Peyer's patch (tissue), 4 donors: ENCODE results near the gene ADAMTS7.

Source experiments
- POLR2A ChIP-seq, 2 donors: fragments of 450-650 bp; IDR thresholded peaks; one replicate each; pipeline ENCODE4 v1.5.1; 2017; ENCODE audit warnings: antibody characterized with exemption in 2 of 2, mild to moderate bottlenecking in 2 of 2, moderate library complexity in 2 of 2
- TF ChIP-seq, protein P1 (sequence below), 6 experiments: fragments of 450-650 bp in 4 of 6; fragments of 200-600 bp in 2 of 6; sonication (generic) in 1 of 6; IDR thresholded peaks; one replicate each; pipeline ENCODE4 v1.5.1; 2017 to 2019; ENCODE audit warnings: antibody characterized with exemption in 6 of 6, mild to moderate bottlenecking in 3 of 6, moderate library complexity in 1 of 6

DNA sequence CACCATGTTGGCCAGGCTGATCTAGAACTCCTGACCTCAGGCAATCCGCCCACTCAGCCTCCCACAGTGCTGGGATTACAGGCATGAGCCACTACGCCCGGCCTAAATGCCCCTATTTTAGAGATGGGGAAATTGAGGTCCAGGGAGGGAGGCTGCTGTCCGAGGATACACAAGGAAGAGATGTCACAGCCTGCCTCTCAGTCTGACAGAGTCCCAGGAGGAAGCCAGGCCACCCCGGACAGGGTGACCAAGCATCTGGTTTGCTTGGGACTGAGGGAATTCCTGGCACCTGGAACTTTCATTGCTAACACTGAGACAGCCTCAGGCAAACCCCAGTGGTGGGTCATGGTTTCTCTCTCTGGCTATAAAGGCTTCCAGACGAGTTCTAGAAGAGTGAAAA lies 30.6 kb upstream of the ADAMTS7 start:
- no peak for TF ChIP-seq POLR2A (IDR thresholded peaks at IDR 0.05)
- TF ChIP-seq, protein P1, sequence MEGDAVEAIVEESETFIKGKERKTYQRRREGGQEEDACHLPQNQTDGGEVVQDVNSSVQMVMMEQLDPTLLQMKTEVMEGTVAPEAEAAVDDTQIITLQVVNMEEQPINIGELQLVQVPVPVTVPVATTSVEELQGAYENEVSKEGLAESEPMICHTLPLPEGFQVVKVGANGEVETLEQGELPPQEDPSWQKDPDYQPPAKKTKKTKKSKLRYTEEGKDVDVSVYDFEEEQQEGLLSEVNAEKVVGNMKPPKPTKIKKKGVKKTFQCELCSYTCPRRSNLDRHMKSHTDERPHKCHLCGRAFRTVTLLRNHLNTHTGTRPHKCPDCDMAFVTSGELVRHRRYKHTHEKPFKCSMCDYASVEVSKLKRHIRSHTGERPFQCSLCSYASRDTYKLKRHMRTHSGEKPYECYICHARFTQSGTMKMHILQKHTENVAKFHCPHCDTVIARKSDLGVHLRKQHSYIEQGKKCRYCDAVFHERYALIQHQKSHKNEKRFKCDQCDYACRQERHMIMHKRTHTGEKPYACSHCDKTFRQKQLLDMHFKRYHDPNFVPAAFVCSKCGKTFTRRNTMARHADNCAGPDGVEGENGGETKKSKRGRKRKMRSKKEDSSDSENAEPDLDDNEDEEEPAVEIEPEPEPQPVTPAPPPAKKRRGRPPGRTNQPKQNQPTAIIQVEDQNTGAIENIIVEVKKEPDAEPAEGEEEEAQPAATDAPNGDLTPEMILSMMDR (IDR thresholded peaks at IDR 0.05), result no peak
